H9 (cell line): Measurements from ENCODE around the gene ODAD4. TPM values are rescaled to one million over a fixed set of nuclear protein-coding genes. Genes with fewer than 3 reads are reported as not detected.

ENCODE experiments used
- DNase-seq: peaks from one replicate; pipeline ENCODE4 v3.0.0-alpha.2; 2017
- H2AFZ ChIP-seq: one replicate; pipeline ENCODE4 v1.6.1; 2013; ENCODE audit warnings: mild to moderate bottlenecking, low read length, control low read depth, moderate library complexity
- H2AK5ac ChIP-seq: 2 replicates; pipeline ENCODE4 v1.6.1; 2013; ENCODE audit warnings: low read length, control low read depth, mixed read lengths; ENCODE audit not compliant: insufficient read length
- H2BK120ac ChIP-seq: one replicate; pipeline ENCODE4 v1.6.1; 2013; ENCODE audit warnings: low read depth, mild to moderate bottlenecking, low read length, control low read depth, inconsistent platforms; ENCODE audit not compliant: poor library complexity, severe bottlenecking
- H2BK12ac ChIP-seq: 2 replicates; pipeline ENCODE4 v1.6.1; 2013; ENCODE audit warnings: low read length, control low read depth, mixed read lengths, low read depth; ENCODE audit not compliant: insufficient read length
- H2BK15ac ChIP-seq: 2 replicates; pipeline ENCODE4 v1.6.1; 2013; ENCODE audit warnings: low read depth, low read length, control low read depth
- H2BK20ac ChIP-seq: one replicate; pipeline ENCODE4 v1.6.1; 2013; ENCODE audit warnings: low read depth, mild to moderate bottlenecking, low read length, control low read depth, inconsistent platforms; ENCODE audit not compliant: poor library complexity, severe bottlenecking
- H2BK5ac ChIP-seq: 2 replicates; pipeline ENCODE4 v1.6.1; 2013; ENCODE audit warnings: low read length, control low read depth, mixed read lengths; ENCODE audit not compliant: insufficient read length
- H3K14ac ChIP-seq: 2 replicates; pipeline ENCODE4 v1.6.1; 2013; ENCODE audit warnings: low read length, control low read depth; ENCODE audit not compliant: insufficient read depth
- H3K18ac ChIP-seq: 2 replicates; pipeline ENCODE4 v1.6.1; 2013; ENCODE audit warnings: low read depth, mild to moderate bottlenecking, mixed read lengths, low read length, control low read depth; ENCODE audit not compliant: insufficient read length
- H3K23ac ChIP-seq: 2 replicates; pipeline ENCODE4 v1.6.1; 2013; ENCODE audit warnings: low read length, control low read depth, mixed read lengths, low read depth; ENCODE audit not compliant: insufficient read length
- H3K23me2 ChIP-seq: 2 replicates; pipeline ENCODE4 v1.6.1; 2013; ENCODE audit warnings: low read depth, mild to moderate bottlenecking, mixed read lengths, low read length, control low read depth; ENCODE audit not compliant: insufficient read length, poor library complexity, severe bottlenecking
- H3K27ac ChIP-seq: 2 replicates; pipeline ENCODE4 v1.5.1; 2013; ENCODE audit warnings: low read length, control low read depth, mixed read lengths, low read depth; ENCODE audit not compliant: insufficient read length
- H3K27me3 ChIP-seq: 2 replicates; pipeline ENCODE4 v1.6.1; 2013; ENCODE audit warnings: low read length, control low read depth, inconsistent platforms; ENCODE audit not compliant: insufficient read depth
- H3K4ac ChIP-seq: 2 replicates; pipeline ENCODE4 v1.6.1; 2013; ENCODE audit warnings: low read depth, mild to moderate bottlenecking, control low read depth, inconsistent platforms, low read length, moderate library complexity
- H3K4me1 ChIP-seq: 2 replicates; pipeline ENCODE4 v1.6.1; 2013; ENCODE audit warnings: low read length, control low read depth, inconsistent platforms; ENCODE audit not compliant: insufficient read depth
- H3K4me2 ChIP-seq: 2 replicates; pipeline ENCODE4 v1.6.1; 2013; ENCODE audit warnings: low read length, control low read depth, mixed read lengths; ENCODE audit not compliant: insufficient read length, insufficient read depth
- H3K56ac ChIP-seq: 2 replicates; pipeline ENCODE4 v1.6.1; 2013; ENCODE audit warnings: low read depth, mild to moderate bottlenecking, mixed read lengths, low read length, control low read depth; ENCODE audit not compliant: insufficient read length
- H3K79me1 ChIP-seq: 2 replicates; pipeline ENCODE4 v1.6.1; 2013; ENCODE audit warnings: low read depth, mild to moderate bottlenecking, moderate library complexity, low read length, control low read depth, inconsistent platforms; ENCODE audit not compliant: insufficient read depth, poor library complexity, severe bottlenecking
- H3K79me2 ChIP-seq: 2 replicates; pipeline ENCODE4 v1.6.1; 2013; ENCODE audit warnings: low read length, control low read depth, inconsistent platforms; ENCODE audit not compliant: insufficient read depth
- H3K9ac ChIP-seq: 2 replicates; pipeline ENCODE4 v1.6.1; 2013; ENCODE audit warnings: low read length, control low read depth, mixed read lengths; ENCODE audit not compliant: insufficient read length; ENCODE audit errors: extremely low read depth
- H3K9me3 ChIP-seq: one replicate; pipeline ENCODE4 v1.6.1; 2013; ENCODE audit warnings: low read depth, low read length, inconsistent platforms; ENCODE audit not compliant: control insufficient read depth
- H3T11ph ChIP-seq: one replicate; pipeline ENCODE4 v1.6.1; 2013; ENCODE audit warnings: mild to moderate bottlenecking, low read length, control low read depth, inconsistent platforms
- H4K20me1 ChIP-seq: one replicate; pipeline ENCODE4 v1.6.1; 2013; ENCODE audit not compliant: control insufficient read depth, insufficient read length, insufficient read depth
- H4K5ac ChIP-seq: 2 replicates; pipeline ENCODE4 v1.6.1; 2013; ENCODE audit warnings: low read depth, mild to moderate bottlenecking, mixed read lengths, low read length, control low read depth; ENCODE audit not compliant: insufficient read length
- H4K8ac ChIP-seq: replicated peaks from 2 replicates; pipeline ENCODE4 v1.6.1; 2013; ENCODE audit warnings: low read length, control low read depth, mixed read lengths, low read depth; ENCODE audit not compliant: insufficient read length
- H4K91ac ChIP-seq: 2 replicates; pipeline ENCODE4 v1.6.1; 2013; ENCODE audit warnings: low read depth, mild to moderate bottlenecking, moderate library complexity, mixed read lengths, low read length, control low read depth; ENCODE audit not compliant: insufficient read length
- H3K27ac Mint-ChIP-seq, 3 experiments: 2 replicates in 2 of 3; 3 replicates in 1 of 3; pipeline ENCODE4 v1.8.0; 2020 to 2021; ENCODE audit warnings: mixed read lengths in 3 of 3, mild to moderate bottlenecking in 1 of 3, moderate library complexity in 1 of 3
- H3K27me3 Mint-ChIP-seq: 2 replicates; pipeline ENCODE4 v1.8.0; 2021; ENCODE audit warnings: low read depth, mild to moderate bottlenecking, moderate library complexity, mixed read lengths
- H3K36me3 Mint-ChIP-seq, 3 experiments: 2 replicates in 2 of 3; 3 replicates in 1 of 3; pipeline ENCODE4 v1.8.0; 2020 to 2021; ENCODE audit warnings: low read depth in 3 of 3, mixed read lengths in 3 of 3; ENCODE audit not compliant: insufficient read depth in 1 of 3
- H3K4me1 Mint-ChIP-seq, 2 experiments: 2 replicates each; pipeline ENCODE4 v1.8.0; 2020; ENCODE audit warnings: mixed read lengths in 2 of 2
- H3K4me3 Mint-ChIP-seq, 2 experiments: 2 replicates in 1 of 2; 3 replicates in 1 of 2; pipeline ENCODE4 v1.8.0; 2020 to 2021; ENCODE audit warnings: mild to moderate bottlenecking in 2 of 2, mixed read lengths in 2 of 2, moderate library complexity in 1 of 2
- H3K9me3 Mint-ChIP-seq, 2 experiments: 2 replicates in 1 of 2; 3 replicates in 1 of 2; pipeline ENCODE4 v1.8.0; 2020; ENCODE audit warnings: mild to moderate bottlenecking in 2 of 2, mixed read lengths in 2 of 2, moderate library complexity in 1 of 2
- WGBS: extraction: QIAGEN DNeasy Blood & Tissue Kit; methylation state at CpG from one replicate; pipeline ENCODE4 v1.1.7; 2013; ENCODE audit warnings: missing lambda C conversion rate, low lambda C conversion rate, mixed read lengths; ENCODE audit not compliant: insufficient read length; ENCODE audit errors: extremely low coverage; 5-methylcytosine and 5-hydroxymethylcytosine counted together
- total RNA-seq: library from RNA; stranded (reverse); gene quantifications from 2 replicates; pipeline ENCODE4 v1.2.1, GENCODE V29; 2021
- TF ChIP-seq, protein P1 (sequence below): fragments of 200-600 bp; sonication (generic); conservative IDR thresholded peaks from 3 replicates; pipeline ENCODE4 v1.8.0; 2021; ENCODE audit warnings: antibody characterized with exemption, mild to moderate bottlenecking

ODAD4 gene
- total RNA-seq, 1 experiment from 2014 or later: 2.1 TPM

DNA sequence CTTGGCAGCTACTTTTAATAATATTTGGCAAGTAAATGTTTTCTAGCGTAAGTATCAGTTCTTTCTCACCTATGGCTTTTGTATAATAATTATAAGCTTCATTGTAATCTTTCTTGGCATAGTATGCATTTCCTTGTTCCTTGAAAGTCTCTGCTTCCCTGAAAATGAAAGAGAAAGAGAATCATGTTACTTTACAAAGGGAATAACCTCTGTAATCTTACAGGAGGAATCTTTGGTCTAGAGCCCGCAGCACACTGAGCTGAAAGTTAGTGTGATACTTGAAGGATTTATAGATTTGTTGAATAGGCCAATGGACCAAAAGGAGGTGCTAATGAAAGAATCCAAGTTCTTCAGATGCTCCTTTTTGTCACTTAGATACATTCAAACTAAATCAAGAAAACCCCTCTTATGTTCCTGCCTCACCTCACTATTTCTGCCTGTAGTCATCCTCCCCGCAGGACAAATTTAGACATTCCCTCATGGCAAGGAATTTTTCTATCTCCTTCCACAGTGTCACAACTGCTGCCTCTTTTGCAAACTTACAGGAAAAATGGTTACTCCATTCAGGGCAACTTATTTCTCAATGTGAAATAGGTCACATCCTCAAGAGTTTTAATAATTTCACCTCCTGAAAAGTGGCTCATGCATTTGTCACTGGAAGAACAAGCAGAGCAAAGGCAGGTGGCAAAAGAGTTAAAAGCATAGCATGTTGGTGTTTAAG, 70.2 kb downstream of the ODAD4 start:
- Histone ChIP-seq H3K18ac (no peak overlapping the region), H3K27ac (no peak overlapping the region), H3K4me2 (no peak overlapping the region), H2BK120ac (no peak overlapping the region), H2BK5ac (no peak overlapping the region), H3K4me1 (no peaks in the 10 kb centered on the region), H2BK15ac (no peak overlapping the region), H3K27me3 (no peaks in the 10 kb centered on the region), H2BK20ac (no peak overlapping the region), H2BK12ac (no peak overlapping the region), H3K9ac (no peak overlapping the region), H3K79me1 (no peaks in the 10 kb centered on the region), H3K79me2 (peaks cover 2% of the 10 kb centered on the region; the same call in 1 of the 2 replicates), H3K4ac (no peak overlapping the region), H3T11ph (no peak overlapping the region), H2AK5ac (no peak overlapping the region), H2AFZ (no peak overlapping the region), H3K9me3 (no peaks in the 10 kb centered on the region), H3K56ac (no peak overlapping the region), H3K14ac (no peak overlapping the region), H3K23ac (no peak overlapping the region), H4K91ac (no peak overlapping the region), H3K23me2 (no peaks in the 10 kb centered on the region), H4K5ac (no peak overlapping the region), H4K8ac (no peak overlapping the region), H4K20me1 (no peaks in the 10 kb centered on the region)
- H3K4me3 Mint-ChIP-seq: no peak overlapping the region
- H3K27me3 Mint-ChIP-seq: no peaks in the 10 kb centered on the region
- H3K36me3 Mint-ChIP-seq: peaks cover 36 to 71% (median 65%) of the 10 kb centered on the region in 3 experiments
- no peaks in the 10 kb centered on the region for H3K9me3 Mint-ChIP-seq
- no CpG with 5 or more reads among the region's 3 CpGs for WGBS
- no peak for DNase-seq
- 0 out of 4 replicates have a peak, but pooled peaks cover 0 to 4% of the 10 kb centered on the region in 2 experiments for H3K4me1 Mint-ChIP-seq
- H3K27ac Mint-ChIP-seq: no peak overlapping the region
- TF ChIP-seq, protein P1, sequence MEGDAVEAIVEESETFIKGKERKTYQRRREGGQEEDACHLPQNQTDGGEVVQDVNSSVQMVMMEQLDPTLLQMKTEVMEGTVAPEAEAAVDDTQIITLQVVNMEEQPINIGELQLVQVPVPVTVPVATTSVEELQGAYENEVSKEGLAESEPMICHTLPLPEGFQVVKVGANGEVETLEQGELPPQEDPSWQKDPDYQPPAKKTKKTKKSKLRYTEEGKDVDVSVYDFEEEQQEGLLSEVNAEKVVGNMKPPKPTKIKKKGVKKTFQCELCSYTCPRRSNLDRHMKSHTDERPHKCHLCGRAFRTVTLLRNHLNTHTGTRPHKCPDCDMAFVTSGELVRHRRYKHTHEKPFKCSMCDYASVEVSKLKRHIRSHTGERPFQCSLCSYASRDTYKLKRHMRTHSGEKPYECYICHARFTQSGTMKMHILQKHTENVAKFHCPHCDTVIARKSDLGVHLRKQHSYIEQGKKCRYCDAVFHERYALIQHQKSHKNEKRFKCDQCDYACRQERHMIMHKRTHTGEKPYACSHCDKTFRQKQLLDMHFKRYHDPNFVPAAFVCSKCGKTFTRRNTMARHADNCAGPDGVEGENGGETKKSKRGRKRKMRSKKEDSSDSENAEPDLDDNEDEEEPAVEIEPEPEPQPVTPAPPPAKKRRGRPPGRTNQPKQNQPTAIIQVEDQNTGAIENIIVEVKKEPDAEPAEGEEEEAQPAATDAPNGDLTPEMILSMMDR: no peak
